CD14-positive monocyte (primary cell): ENCODE data around the gene ZNF888. TPM values are rescaled to one million over a fixed set of nuclear protein-coding genes. Genes with fewer than 3 reads are reported as not detected.

ENCODE experiments used
- DNase-seq, 3 donors: peaks; one replicate each; pipeline ENCODE4 v3.0.0-alpha.2; 2011 to 2022
- H2AFZ ChIP-seq: 2 replicates; pipeline ENCODE4 v1.6.0; 2012; ENCODE audit warnings: mild to moderate bottlenecking, low read depth, low read length, inconsistent platforms; ENCODE audit not compliant: insufficient read depth, poor library complexity, severe bottlenecking
- H3K27ac ChIP-seq, 2 donors: 1 replicate in 1 of 2; 2 replicates in 1 of 2; pipeline ENCODE4 v1.5.1; 2012 to 2013; ENCODE audit warnings: low read length in 2 of 2, control low read depth in 1 of 2, inconsistent platforms in 1 of 2, low read depth in 1 of 2, mild to moderate bottlenecking in 1 of 2
- H3K27me3 ChIP-seq, 2 donors: one replicate each; pipeline versions ENCODE4 v1.6.0 to v1.6.1; 2011 to 2013; ENCODE audit warnings: low read length in 2 of 2; ENCODE audit not compliant: control insufficient read depth in 2 of 2, insufficient read depth in 2 of 2
- H3K36me3 ChIP-seq, 2 donors: replicated peaks in 1 of 2; 1 replicate in 1 of 2; 2 replicates in 1 of 2; pipeline versions ENCODE4 v1.5.1 to v1.6.1; 2012 to 2013; ENCODE audit warnings: low read length in 2 of 2, control low read depth in 1 of 2, inconsistent platforms in 1 of 2, mild to moderate bottlenecking in 1 of 2; ENCODE audit not compliant: insufficient read depth in 2 of 2, control insufficient read depth in 1 of 2
- H3K4me1 ChIP-seq, 2 donors: 1 replicate in 1 of 2; 2 replicates in 1 of 2; pipeline versions ENCODE4 v1.5.1 to v1.6.1; 2012 to 2013; ENCODE audit warnings: low read length in 2 of 2, control low read depth in 1 of 2, inconsistent platforms in 1 of 2, mild to moderate bottlenecking in 1 of 2, moderate library complexity in 1 of 2; ENCODE audit not compliant: insufficient read depth in 2 of 2, control insufficient read depth in 1 of 2
- H3K4me2 ChIP-seq: replicated peaks from 2 replicates; pipeline ENCODE3; 2012; ENCODE audit warnings: low read length, moderate library complexity, mild to moderate bottlenecking; ENCODE audit not compliant: poor library complexity, severe bottlenecking; ENCODE audit errors: extremely low read depth
- H3K4me3 ChIP-seq, 3 experiments: fragments of 200-600 bp in 1 of 3; sonication (generic) in 1 of 3; replicated peaks in 1 of 3; 1 replicate in 2 of 3; 2 replicates in 1 of 3; pipeline ENCODE4 v1.5.1; 2011 to 2013; ENCODE audit warnings: low read length in 3 of 3, mild to moderate bottlenecking in 3 of 3, control low read depth in 2 of 3, low read depth in 2 of 3, inconsistent platforms in 1 of 3, moderate library complexity in 1 of 3
- H3K79me2 ChIP-seq: 2 replicates; pipeline ENCODE4 v1.6.0; 2012; ENCODE audit warnings: mild to moderate bottlenecking, control low read depth, inconsistent platforms, low read length, moderate library complexity; ENCODE audit not compliant: insufficient read depth
- H3K9ac ChIP-seq: 2 replicates; pipeline ENCODE4 v1.6.0; 2017; ENCODE audit warnings: low read length, mild to moderate bottlenecking; ENCODE audit not compliant: insufficient read depth, poor library complexity, severe bottlenecking
- H3K9me3 ChIP-seq, 2 donors: replicated peaks in 1 of 2; 1 replicate in 1 of 2; 2 replicates in 1 of 2; pipeline versions ENCODE4 v1.5.1 to v1.6.1; 2012 to 2013; ENCODE audit warnings: low read length in 2 of 2, control low read depth in 1 of 2; ENCODE audit not compliant: control insufficient read depth in 1 of 2, insufficient read depth in 1 of 2
- H4K20me1 ChIP-seq: 2 replicates; pipeline ENCODE4 v1.6.0; 2012; ENCODE audit warnings: mild to moderate bottlenecking, low read length, control low read depth, moderate library complexity; ENCODE audit not compliant: insufficient read depth
- H3K27ac Mint-ChIP-seq, 7 donors: one replicate each; pipeline ENCODE4 v1.8.0; 2020; ENCODE audit warnings: mild to moderate bottlenecking in 7 of 7, mixed read lengths in 7 of 7, moderate library complexity in 6 of 7, inconsistent platforms in 2 of 7
- H3K27me3 Mint-ChIP-seq, 3 donors: one replicate each; pipeline ENCODE4 v1.8.0; 2021 to 2022; ENCODE audit warnings: low read depth in 3 of 3, mild to moderate bottlenecking in 3 of 3, mixed read lengths in 3 of 3, moderate library complexity in 3 of 3, inconsistent platforms in 1 of 3
- H3K36me3 Mint-ChIP-seq, 2 donors: one replicate each; pipeline ENCODE4 v1.8.0; 2020; ENCODE audit warnings: mixed read lengths in 2 of 2, inconsistent platforms in 1 of 2, mild to moderate bottlenecking in 1 of 2
- H3K4me1 Mint-ChIP-seq: one replicate; pipeline ENCODE4 v1.8.0; 2020; ENCODE audit warnings: mild to moderate bottlenecking, mixed read lengths
- H3K4me3 Mint-ChIP-seq, 2 donors: one replicate each; pipeline ENCODE4 v1.8.0; 2020; ENCODE audit warnings: mild to moderate bottlenecking in 2 of 2, mixed read lengths in 2 of 2, moderate library complexity in 1 of 2
- H3K9me3 Mint-ChIP-seq, 7 donors: one replicate each; pipeline ENCODE4 v1.8.0; 2020 to 2022; ENCODE audit warnings: mixed read lengths in 7 of 7, mild to moderate bottlenecking in 6 of 7, moderate library complexity in 6 of 7, inconsistent platforms in 2 of 7
- CTCF ChIP-seq: fragments of 200-600 bp; IDR thresholded peaks from one replicate; pipeline ENCODE4 v1.8.0; 2022; ENCODE audit warnings: antibody characterized with exemption, mild to moderate bottlenecking
- WGBS: methylation state at CpG from one replicate; pipeline ENCODE4 v1.1.5; 2013; ENCODE audit warnings: missing lambda C conversion rate; ENCODE audit not compliant: insufficient coverage; 5-methylcytosine and 5-hydroxymethylcytosine counted together
- intact Hi-C, 2 donors: fragments of 100-400 bp; cut with micrococcal nuclease; formaldehyde crosslinking; loops; one replicate each; pipeline versions ENCODE4 v1.15.0 to v1.15.1; 2023
- polyA plus RNA-seq, 3 donors: library from polyadenylated mRNA; depleted of rRNA in 1 of 3; unstranded in 2 of 3; stranded (reverse) in 1 of 3; fragments of 300-500 nt in 2 of 3; fragments of >200 nt in 1 of 3; fragmentation: Illumina TruSeq in 2 of 3; gene quantifications; 1 replicate in 2 of 3; 2 replicates in 1 of 3; pipeline ENCODE4 v1.2.3, GENCODE V29; 2012 to 2021

Gene ZNF888
- polyA plus RNA-seq, 3 donors: 0.71 to 1.7 (median 1.4) TPM

GRCh38 chr19:52936954-52937325 lies 13.7 kb upstream of the ZNF888 start:
- Mint-ChIP-seq H3K9me3 (peaks cover 0 to 35% (median 19%) of the 10 kb centered on the region in 7 donors), H3K4me1 (peaks cover 55% of the 10 kb centered on the region), H3K27ac (peak overlapping the region in 5 of 7 donors; percentile 6 to 73 (median 41)), H3K27me3 (peaks cover 0 to 5% (median 4%) of the 10 kb centered on the region in 3 donors), H3K36me3 (peaks cover 6 to 42% of the 10 kb centered on the region in 2 donors), H3K4me3 (no peak overlapping the region)
- no peak for TF ChIP-seq CTCF
- peak overlapping the region in 1 of 2 donors; percentile 59 for H3K27ac ChIP-seq
- intact Hi-C loops: no loop called here
- no peak for DNase-seq
- H3K4me1 ChIP-seq: peaks cover 35 to 48% of the 10 kb centered on the region in 2 donors
- peaks cover 74% of the 10 kb centered on the region for H3K79me2 ChIP-seq
- no peak overlapping the region for H3K4me3 ChIP-seq
- H4K20me1 ChIP-seq: no peaks in the 10 kb centered on the region
- H3K4me2 ChIP-seq: no peak overlapping the region
- no peaks in the 10 kb centered on the region for H3K27me3 ChIP-seq
- peaks cover 0 to 21% of the 10 kb centered on the region in 2 donors for H3K9me3 ChIP-seq
- WGBS: no CpG with 5 or more reads among the region's 7 CpGs
- H3K36me3 ChIP-seq: peaks cover 0 to 6% of the 10 kb centered on the region in 2 donors
- no peak overlapping the region for H2AFZ ChIP-seq
- H3K9ac ChIP-seq: peak overlapping the region; percentile 32

GRCh38 chr19:52936151-52936953 lies 13.1 kb upstream of the ZNF888 start:
- WGBS: 0% methylated on average over 7 of the region's 12 CpGs
- H2AFZ ChIP-seq: no peak overlapping the region
- H3K4me1 ChIP-seq: peaks cover 30 to 42% of the 10 kb centered on the region in 2 donors
- Mint-ChIP-seq H3K4me1 (peaks cover 49% of the 10 kb centered on the region), H3K27me3 (peaks cover 0 to 4% (median 1%) of the 10 kb centered on the region in 3 donors), H3K36me3 (peaks cover 6 to 45% of the 10 kb centered on the region in 2 donors), H3K27ac (peak overlapping the region in 6 of 7 donors; percentile 12 to 73 (median 56)), H3K4me3 (no peak overlapping the region), H3K9me3 (peaks cover 0 to 36% (median 19%) of the 10 kb centered on the region in 7 donors)
- H3K9me3 ChIP-seq: peaks cover 0 to 21% of the 10 kb centered on the region in 2 donors
- H3K79me2 ChIP-seq: peaks cover 69% of the 10 kb centered on the region
- no peaks in the 10 kb centered on the region for H3K27me3 ChIP-seq
- intact Hi-C loops: no loop called here
- no peaks in the 10 kb centered on the region for H4K20me1 ChIP-seq
- peaks cover 0 to 6% of the 10 kb centered on the region in 2 donors for H3K36me3 ChIP-seq
- H3K4me2 ChIP-seq: no peak overlapping the region
- peak overlapping the region in 1 of 2 donors; percentile 59 for H3K27ac ChIP-seq
- peak overlapping the region; percentile 32 for H3K9ac ChIP-seq
- TF ChIP-seq CTCF: no peak
- H3K4me3 ChIP-seq: no peak overlapping the region
- DNase-seq: peak; percentile 15 to 41 (median 30)
